KMS-11 (cell line): ENCODE measurements around the gene LDB2.

Source experiments
- H2AFZ ChIP-seq: fragments of 200-600 bp; sonication (generic); 2 replicates; pipeline ENCODE4 v1.6.1; 2016; ENCODE audit warnings: antibody characterized with exemption, mixed run types, low read depth
- H3K27ac ChIP-seq: fragments of 200-600 bp; sonication (generic); 2 replicates; pipeline ENCODE4 v1.6.1; 2016; ENCODE audit warnings: mild to moderate bottlenecking, mixed run types
- H3K27me3 ChIP-seq: fragments of 200-600 bp; sonication (generic); 2 replicates; pipeline ENCODE4 v1.6.1; 2017; ENCODE audit warnings: mild to moderate bottlenecking, low read depth, mixed run types, moderate library complexity; ENCODE audit not compliant: insufficient read depth
- H3K36me3 ChIP-seq: fragments of 200-600 bp; sonication (generic); 2 replicates; pipeline ENCODE4 v1.6.1; 2017; ENCODE audit warnings: mild to moderate bottlenecking, mixed run types; ENCODE audit not compliant: insufficient read depth
- H3K4me1 ChIP-seq: fragments of 200-600 bp; sonication (generic); 2 replicates; pipeline ENCODE4 v1.6.1; 2016; ENCODE audit warnings: mild to moderate bottlenecking, low read depth, mixed run types; ENCODE audit not compliant: poor library complexity, severe bottlenecking
- H3K4me2 ChIP-seq: fragments of 200-600 bp; sonication (generic); 2 replicates; pipeline ENCODE4 v1.7.0; 2016; ENCODE audit warnings: mild to moderate bottlenecking, mixed run types
- H3K4me3 ChIP-seq: fragments of 200-600 bp; sonication (generic); IDR thresholded peaks from 2 replicates; pipeline ENCODE4 v1.6.1; 2017; ENCODE audit warnings: low read depth, low read length, mixed read lengths; ENCODE audit not compliant: insufficient read depth
- H3K79me2 ChIP-seq: fragments of 200-600 bp; sonication (generic); 2 replicates; pipeline ENCODE4 v1.6.1; 2016; ENCODE audit warnings: low read depth, mixed run types; ENCODE audit not compliant: insufficient read depth
- H3K9ac ChIP-seq: fragments of 200-600 bp; sonication (generic); 2 replicates; pipeline ENCODE4 v1.6.1; 2016; ENCODE audit warnings: mild to moderate bottlenecking, mixed run types
- H4K20me1 ChIP-seq: fragments of 200-600 bp; sonication (generic); 2 replicates; pipeline ENCODE4 v1.6.1; 2016; ENCODE audit warnings: mild to moderate bottlenecking, mixed run types; ENCODE audit not compliant: insufficient read depth
- CTCF ChIP-seq: fragments of 200-600 bp; sonication (generic); conservative IDR thresholded peaks from 2 replicates; pipeline ENCODE4 v1.6.1; 2017; ENCODE audit warnings: low read depth, mild to moderate bottlenecking, antibody characterized with exemption, low read length, moderate library complexity, mixed read lengths

The LDB2 gene

GRCh38 chr4:16659079-16659478 lies 239.4 kb downstream of the LDB2 start:
- H3K9ac ChIP-seq = no peak overlapping the region
- H3K4me1 ChIP-seq = no peaks in the 10 kb centered on the region
- no peaks in the 10 kb centered on the region for H3K27me3 ChIP-seq
- H2AFZ ChIP-seq = no peak overlapping the region
- no peaks in the 10 kb centered on the region for H4K20me1 ChIP-seq
- H3K79me2 ChIP-seq = no peaks in the 10 kb centered on the region
- no peaks in the 10 kb centered on the region for H3K36me3 ChIP-seq
- H3K27ac ChIP-seq = no peak overlapping the region
- no peak for TF ChIP-seq CTCF
- no peak overlapping the region for H3K4me2 ChIP-seq
- no peak overlapping the region for H3K4me3 ChIP-seq

- Histone ChIP-seq H4K20me1 (no peaks in the 10 kb centered on the region), H3K4me3 (no peak overlapping the region), H3K4me2 (no peak overlapping the region), H2AFZ (no peak overlapping the region), H3K4me1 (no peaks in the 10 kb centered on the region), H3K36me3 (no peaks in the 10 kb centered on the region), H3K27ac (no peak overlapping the region), H3K27me3 (no peaks in the 10 kb centered on the region), H3K9ac (no peak overlapping the region), H3K79me2 (no peaks in the 10 kb centered on the region)
- TF ChIP-seq CTCF = no peak
Observed at GRCh38 chr4:16658183-16658582, 240.3 kb downstream of the LDB2 start.

- H3K4me1 ChIP-seq = no peaks in the 10 kb centered on the region
- H4K20me1 ChIP-seq = no peaks in the 10 kb centered on the region
- H3K4me2 ChIP-seq = no peak overlapping the region
- no peaks in the 10 kb centered on the region for H3K79me2 ChIP-seq
- TF ChIP-seq CTCF = no peak
- H3K27ac ChIP-seq = no peak overlapping the region
- H3K36me3 ChIP-seq = no peaks in the 10 kb centered on the region
- H2AFZ ChIP-seq = no peak overlapping the region
- no peak overlapping the region for H3K4me3 ChIP-seq
- H3K27me3 ChIP-seq = no peaks in the 10 kb centered on the region
- H3K9ac ChIP-seq = no peak overlapping the region
Observed at GRCh38 chr4:16655111-16655510, 243.3 kb downstream of the LDB2 start.

GRCh38 chr4:16652732-16653305 lies 245.6 kb downstream of the LDB2 start:
- no peaks in the 10 kb centered on the region for H3K4me1 ChIP-seq
- H2AFZ ChIP-seq = no peak overlapping the region
- H4K20me1 ChIP-seq = no peaks in the 10 kb centered on the region
- no peak overlapping the region for H3K4me2 ChIP-seq
- H3K27me3 ChIP-seq = no peaks in the 10 kb centered on the region
- no peak overlapping the region for H3K9ac ChIP-seq
- no peak overlapping the region for H3K4me3 ChIP-seq
- no peaks in the 10 kb centered on the region for H3K36me3 ChIP-seq
- no peaks in the 10 kb centered on the region for H3K79me2 ChIP-seq
- no peak for TF ChIP-seq CTCF
- H3K27ac ChIP-seq = no peak overlapping the region
